Measurements from ENCODE around the gene TMEM222.
A peak's percentile ranks its signal among the peaks of the same experiment; 100 is the strongest.

Gene TMEM222

GRCh38 chr1:27360159-27361043, 38.4 kb downstream of the TMEM222 start:
- H3K4me3 ChIP-seq (ENCODE audit: extremely low read depth, insufficient read depth, low read length, poor library complexity, severe bottlenecking) = peak overlapping the region; percentile 31
- peaks cover 35% of the 10 kb centered on the region for H3K36me3 ChIP-seq (ENCODE audit: control insufficient read depth, insufficient read depth, low read length)
- WGBS, 2 experiments (ENCODE audit: insufficient coverage in 2 of 2) = 15 to 17% methylated on average over 58 to 60 of the region's 71 CpGs
- peaks cover 20% of the 10 kb centered on the region for H3K4me1 ChIP-seq (ENCODE audit: control insufficient read depth, insufficient read depth, low read length, poor library complexity, severe bottlenecking)
- no peak overlapping the region for H3K27ac ChIP-seq (ENCODE audit: low read depth, low read length, severe bottlenecking)
- H3K9me3 ChIP-seq (ENCODE audit: control insufficient read depth, low read length) = no peaks in the 10 kb centered on the region

DNA sequence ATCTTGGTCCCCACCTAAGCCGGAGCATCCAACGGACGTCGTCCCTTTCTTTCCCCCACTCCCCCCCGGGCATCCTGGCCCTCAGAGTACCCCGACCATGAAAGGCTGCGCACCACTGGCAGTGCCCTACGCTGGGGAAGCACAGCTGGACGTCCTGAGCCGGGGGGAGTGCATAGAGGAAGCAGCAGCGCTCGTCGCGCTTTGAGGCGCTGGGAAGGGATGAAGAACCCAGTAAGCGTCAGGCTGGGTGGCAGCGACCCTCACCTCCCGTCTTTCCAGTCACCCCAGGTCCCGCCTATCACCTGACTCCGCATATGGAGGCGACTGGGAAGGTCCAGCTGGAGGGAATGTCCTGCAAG, 39.1 kb downstream of the TMEM222 start:
- WGBS, 2 experiments (ENCODE audit: insufficient coverage in 2 of 2) = 55 to 61% methylated on average over 15 to 16 of the region's 21 CpGs
- H3K4me1 ChIP-seq (ENCODE audit: control insufficient read depth, insufficient read depth, low read length, poor library complexity, severe bottlenecking) = peaks cover 20% of the 10 kb centered on the region
- H3K36me3 ChIP-seq (ENCODE audit: control insufficient read depth, insufficient read depth, low read length) = peaks cover 29% of the 10 kb centered on the region
- no peak overlapping the region for H3K27ac ChIP-seq (ENCODE audit: low read depth, low read length, severe bottlenecking)
- no peaks in the 10 kb centered on the region for H3K9me3 ChIP-seq (ENCODE audit: control insufficient read depth, low read length)
- H3K4me3 ChIP-seq (ENCODE audit: extremely low read depth, insufficient read depth, low read length, poor library complexity, severe bottlenecking) = peak overlapping the region; percentile 31

DNA sequence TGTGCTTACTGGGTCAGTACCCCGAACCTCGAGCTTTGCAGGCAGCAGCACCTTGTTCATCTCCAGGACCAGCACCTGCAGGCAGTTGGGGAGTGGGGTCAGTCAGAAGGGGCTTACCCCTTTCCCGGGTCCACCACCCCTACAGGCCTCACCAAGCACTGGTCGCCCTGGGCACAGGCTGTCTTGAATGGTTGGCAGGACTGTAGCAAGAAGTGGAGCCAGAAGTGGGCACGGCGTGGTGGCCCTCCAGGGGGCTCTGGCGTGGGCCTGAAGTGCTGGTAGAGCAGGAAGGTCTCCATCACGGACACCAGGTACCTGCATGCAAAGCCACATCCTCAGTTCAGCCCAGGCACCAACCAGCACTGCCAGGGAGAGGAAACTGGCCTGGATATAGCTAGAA, 39.6 kb downstream of the TMEM222 start:
- Histone ChIP-seq H3K27ac (ENCODE audit: low read depth, low read length, severe bottlenecking) (no peak overlapping the region), H3K9me3 (ENCODE audit: control insufficient read depth, low read length) (no peaks in the 10 kb centered on the region), H3K4me3 (ENCODE audit: extremely low read depth, insufficient read depth, low read length, poor library complexity, severe bottlenecking) (no peak overlapping the region), H3K36me3 (ENCODE audit: control insufficient read depth, insufficient read depth, low read length) (peaks cover 23% of the 10 kb centered on the region), H3K4me1 (ENCODE audit: control insufficient read depth, insufficient read depth, low read length, poor library complexity, severe bottlenecking) (peaks cover 20% of the 10 kb centered on the region)
- WGBS, 2 experiments (ENCODE audit: insufficient coverage in 2 of 2) = 94 to 95% methylated on average over 5 to 6 of the region's 8 CpGs

- Histone ChIP-seq H3K4me1 (ENCODE audit: control insufficient read depth, insufficient read depth, low read length, poor library complexity, severe bottlenecking) (peaks cover 19% of the 10 kb centered on the region), H3K27ac (ENCODE audit: low read depth, low read length, severe bottlenecking) (peak overlapping the region; percentile 92), H3K9me3 (ENCODE audit: control insufficient read depth, low read length) (no peaks in the 10 kb centered on the region), H3K4me3 (ENCODE audit: extremely low read depth, insufficient read depth, low read length, poor library complexity, severe bottlenecking) (no peak overlapping the region), H3K36me3 (ENCODE audit: control insufficient read depth, insufficient read depth, low read length) (peaks cover 12% of the 10 kb centered on the region)
- WGBS, 2 experiments (ENCODE audit: insufficient coverage in 2 of 2) = 82 to 87% methylated on average over 21 to 25 of the region's 26 CpGs
These were observed 42.1 kb downstream of the TMEM222 start for GRCh38 chr1:27363766-27364695.

GRCh38 chr1:27364696-27365371, 42.9 kb downstream of the TMEM222 start:
- Histone ChIP-seq H3K9me3 (ENCODE audit: control insufficient read depth, low read length) (no peaks in the 10 kb centered on the region), H3K4me1 (ENCODE audit: control insufficient read depth, insufficient read depth, low read length, poor library complexity, severe bottlenecking) (peaks cover 15% of the 10 kb centered on the region), H3K4me3 (ENCODE audit: extremely low read depth, insufficient read depth, low read length, poor library complexity, severe bottlenecking) (peak overlapping the region; percentile 67), H3K27ac (ENCODE audit: low read depth, low read length, severe bottlenecking) (peak overlapping the region; percentile 92), H3K36me3 (ENCODE audit: control insufficient read depth, insufficient read depth, low read length) (peaks cover 9% of the 10 kb centered on the region)
- WGBS, 2 experiments (ENCODE audit: insufficient coverage in 2 of 2) = 85 to 92% methylated on average over 7 to 8 of the region's 11 CpGs

GRCh38 chr1:27365372-27366112, 43.6 kb downstream of the TMEM222 start:
- Histone ChIP-seq H3K36me3 (ENCODE audit: control insufficient read depth, insufficient read depth, low read length) (peaks cover 9% of the 10 kb centered on the region), H3K27ac (ENCODE audit: low read depth, low read length, severe bottlenecking) (peak overlapping the region; percentile 92), H3K9me3 (ENCODE audit: control insufficient read depth, low read length) (no peaks in the 10 kb centered on the region), H3K4me1 (ENCODE audit: control insufficient read depth, insufficient read depth, low read length, poor library complexity, severe bottlenecking) (peaks cover 15% of the 10 kb centered on the region), H3K4me3 (ENCODE audit: extremely low read depth, insufficient read depth, low read length, poor library complexity, severe bottlenecking) (peak overlapping the region; percentile 67)
- WGBS, 2 experiments (ENCODE audit: insufficient coverage in 2 of 2) = 8 to 11% methylated on average over 28 to 32 of the region's 40 CpGs

- 0% methylated on average over 13 to 28 of the region's 30 CpGs for WGBS, 2 experiments (ENCODE audit: insufficient coverage in 2 of 2)
- Histone ChIP-seq H3K27ac (ENCODE audit: low read depth, low read length, severe bottlenecking) (peak overlapping the region; percentile 92), H3K4me3 (ENCODE audit: extremely low read depth, insufficient read depth, low read length, poor library complexity, severe bottlenecking) (peak overlapping the region; percentile 67), H3K36me3 (ENCODE audit: control insufficient read depth, insufficient read depth, low read length) (peaks cover 8% of the 10 kb centered on the region), H3K9me3 (ENCODE audit: control insufficient read depth, low read length) (no peaks in the 10 kb centered on the region), H3K4me1 (ENCODE audit: control insufficient read depth, insufficient read depth, low read length, poor library complexity, severe bottlenecking) (peaks cover 15% of the 10 kb centered on the region)
These were observed 44.1 kb downstream of the TMEM222 start for GRCh38 chr1:27366113-27366410.

DNA sequence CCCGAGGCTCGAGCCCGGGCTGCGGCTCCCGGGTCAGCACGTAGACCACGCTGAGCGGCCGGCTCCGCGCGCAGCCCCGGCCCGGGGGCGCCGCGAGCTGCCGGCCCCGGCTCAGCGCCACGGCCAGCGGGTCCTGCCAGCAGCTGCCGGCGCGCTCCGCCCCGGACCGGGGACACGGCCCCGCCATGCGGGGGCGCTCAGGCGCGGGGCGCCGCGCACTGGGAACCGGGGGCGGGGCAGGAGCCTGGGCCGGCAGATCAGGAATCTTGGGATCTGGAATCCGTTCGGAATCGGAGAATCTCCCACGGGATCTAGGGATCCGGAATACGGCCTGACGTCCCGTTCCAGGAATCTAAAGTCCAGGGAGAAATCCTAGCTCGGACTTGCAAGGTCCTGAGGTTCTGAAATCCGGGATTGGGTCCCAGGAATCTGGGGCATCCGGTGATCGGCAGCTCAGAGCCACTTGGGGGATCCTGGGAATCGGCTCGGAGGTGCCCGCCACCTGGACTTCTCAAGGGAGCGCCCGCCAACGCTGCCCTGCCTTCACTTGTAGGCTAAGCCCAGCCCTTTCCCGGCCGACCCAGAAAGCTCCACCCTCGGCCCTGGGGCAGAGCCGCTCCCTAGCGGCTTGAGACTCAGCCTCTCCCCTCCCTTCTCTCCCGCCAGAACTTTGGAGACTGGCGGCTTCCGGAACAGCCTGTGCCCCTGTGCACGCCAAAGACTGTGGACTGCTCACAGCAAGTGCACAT, 44.6 kb downstream of the TMEM222 start, which contains the start of gene MAP3K6:
Gene MAP3K6 (minus strand): TSS at position 551 of the 749 bp plus-strand sequence. CDS start 364 bp downstream, at position 187.
- 0% methylated on average over 55 to 65 of the region's 67 CpGs for WGBS, 2 experiments (ENCODE audit: insufficient coverage in 2 of 2)
- H3K27ac ChIP-seq (ENCODE audit: low read depth, low read length, severe bottlenecking) = peak within 1 kb of the TSS; percentile 92
- H3K36me3 ChIP-seq (ENCODE audit: control insufficient read depth, insufficient read depth, low read length) = peaks cover 4% of the 10 kb centered on the region

DNA sequence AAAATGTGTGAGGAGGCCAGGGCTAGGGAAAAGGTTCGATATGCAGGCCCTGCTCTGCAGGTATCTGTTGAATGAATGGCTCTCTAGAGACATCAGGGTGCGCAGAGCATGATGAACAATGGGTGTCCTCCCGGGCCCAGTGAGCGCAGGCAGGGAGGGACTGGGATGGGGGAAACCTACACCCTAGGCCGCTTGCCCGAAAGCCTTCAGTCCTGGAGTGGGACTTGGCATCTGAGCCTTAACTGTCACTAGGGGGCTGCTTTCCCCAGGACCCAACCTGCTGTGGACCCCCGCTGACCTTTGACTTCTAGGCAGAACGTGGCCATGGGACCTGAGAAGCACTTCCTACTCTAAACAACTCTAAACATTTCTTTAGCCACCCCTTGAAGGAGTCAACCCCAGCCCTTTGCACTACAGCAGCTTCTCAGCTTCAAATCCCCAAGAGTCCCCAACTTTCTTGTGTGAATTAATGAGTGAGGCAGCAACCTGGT, 45.2 kb downstream of the TMEM222 start:
- H3K27ac ChIP-seq (ENCODE audit: low read depth, low read length, severe bottlenecking) = peak overlapping the region; percentile 92
- H3K4me1 ChIP-seq (ENCODE audit: control insufficient read depth, insufficient read depth, low read length, poor library complexity, severe bottlenecking) = peaks cover 15% of the 10 kb centered on the region
- no peaks in the 10 kb centered on the region for H3K9me3 ChIP-seq (ENCODE audit: control insufficient read depth, low read length)
- peak overlapping the region; percentile 67 for H3K4me3 ChIP-seq (ENCODE audit: extremely low read depth, insufficient read depth, low read length, poor library complexity, severe bottlenecking)
- WGBS, 2 experiments (ENCODE audit: insufficient coverage in 2 of 2) = 45 to 52% methylated on average over 8 of the region's 8 CpGs
- peaks cover 4% of the 10 kb centered on the region for H3K36me3 ChIP-seq (ENCODE audit: control insufficient read depth, insufficient read depth, low read length)

More for the DNA sequence above, 44.6 kb downstream of the TMEM222 start, which contains the start of gene MAP3K6:
- H3K4me3 ChIP-seq (ENCODE audit: extremely low read depth, insufficient read depth, low read length, poor library complexity, severe bottlenecking) = peak within 1 kb of the TSS; percentile 67
- H3K4me1 ChIP-seq (ENCODE audit: control insufficient read depth, insufficient read depth, low read length, poor library complexity, severe bottlenecking) = peaks cover 15% of the 10 kb centered on the region
- H3K9me3 ChIP-seq (ENCODE audit: control insufficient read depth, low read length) = no peaks in the 10 kb centered on the region
